HepG2 (cell line): ENCODE measurements around the gene MLXIPL. TPM values are rescaled to one million over a fixed set of nuclear protein-coding genes. Genes with fewer than 3 reads are reported as not detected.
A peak's percentile ranks its signal among the peaks of the same experiment; 100 is the strongest.
"Not testable (repeated sequence)": the region's sequence is repeated elsewhere in the genome, so short reads cannot be mapped to it uniquely, and the experiment has no call there.

ENCODE experiments used
- ATAC-seq: fragments of 200-7000 bp; cut with Tn5 transposase; 3 replicates; pipeline ENCODE4 v1.9.1; 2020; ENCODE audit warnings: mild to moderate bottlenecking, moderate library complexity
- BruUV-seq: library from RNA; stranded (reverse); fragments of 400-500 nt; replicated peaks from 2 replicates; lab custom pipeline; 2021; lab: Mats Ljungman, UMichigan
- CTCF ChIA-PET: fragments of 300-600 bp; formaldehyde crosslinking; extraction: SDS; loops from one replicate; lab custom pipeline; 2021; ENCODE audit warnings: low total read pairs, inconsistent platforms, low intra/inter-chr PET ratio; lab: Yijun Ruan, JAX
- POLR2A ChIA-PET: fragments of 350-600 bp; sonication (Branson Sonifier 250); formaldehyde crosslinking; loops from one replicate; lab custom pipeline; 2020; ENCODE audit warnings: antibody characterized with exemption, inconsistent platforms; lab: Yijun Ruan, JAX
- DNase-seq: peaks from one replicate; pipeline ENCODE4 v3.0.0-alpha.2; 2015; ENCODE audit warnings: low spot score
- FAIRE-seq: peaks from 3 replicates; lab custom pipeline; 2011; peaks lifted over from hg19 to GRCh38; lab: Jason Lieb, UNC
- H2AFZ ChIP-seq: one replicate; pipeline ENCODE4 v1.6.1; 2011; ENCODE audit warnings: low read length, inconsistent platforms
- H3K27ac ChIP-seq: fragments of 300-600 bp; 3 replicates; pipeline ENCODE4 v1.8.0; 2011; ENCODE audit warnings: mixed run types, mild to moderate bottlenecking, mixed read lengths, low read length, inconsistent platforms; ENCODE audit not compliant: insufficient read depth; ENCODE audit errors: extremely low read length
- H3K27me3 ChIP-seq, 2 experiments: fragments of 200-600 bp in 1 of 2; 2 replicates in 1 of 2; 3 replicates in 1 of 2; pipeline versions ENCODE4 v1.6.0 to v1.8.0; 2011; ENCODE audit warnings: low read length in 2 of 2, mild to moderate bottlenecking in 2 of 2, moderate library complexity in 2 of 2, inconsistent platforms in 1 of 2; ENCODE audit not compliant: insufficient read depth in 2 of 2, control insufficient read depth in 1 of 2
- H3K36me3 ChIP-seq, 2 experiments: fragments of 200-600 bp in 1 of 2; replicated peaks in 1 of 2; 2 replicates in 1 of 2; 3 replicates in 1 of 2; pipeline versions ENCODE4 v1.5.1 to v1.8.0; 2011; ENCODE audit warnings: low read length in 2 of 2, inconsistent platforms in 1 of 2; ENCODE audit not compliant: insufficient read depth in 2 of 2, control insufficient read depth in 1 of 2
- H3K4me1 ChIP-seq: 2 replicates; pipeline ENCODE4 v1.5.1; 2012; ENCODE audit warnings: low read length, inconsistent platforms; ENCODE audit not compliant: insufficient read depth
- H3K4me2 ChIP-seq: 2 replicates; pipeline ENCODE4 v1.6.0; 2011; ENCODE audit warnings: low read depth, low read length, inconsistent platforms
- H3K4me3 ChIP-seq, 3 experiments: fragments of 200-600 bp in 1 of 3; sonication (generic), shearing (Covaris generic) in 1 of 3; replicated peaks in 1 of 3; 2 replicates each; pipeline ENCODE4 v1.5.1; 2011 to 2016; ENCODE audit warnings: low read length in 3 of 3, inconsistent platforms in 2 of 3, low read depth in 2 of 3, mild to moderate bottlenecking in 2 of 3, control low read depth in 1 of 3, mixed read lengths in 1 of 3; ENCODE audit not compliant: insufficient read depth in 1 of 3
- H3K79me2 ChIP-seq: one replicate; pipeline ENCODE4 v1.6.1; 2011; ENCODE audit warnings: low read length, inconsistent platforms; ENCODE audit not compliant: insufficient read depth
- H3K9ac ChIP-seq: 2 replicates; pipeline ENCODE4 v1.6.0; 2011; ENCODE audit warnings: mild to moderate bottlenecking, low read depth, low read length, inconsistent platforms; ENCODE audit not compliant: insufficient read depth
- H3K9me3 ChIP-seq: 2 replicates; pipeline ENCODE4 v1.5.1; 2012; ENCODE audit warnings: mild to moderate bottlenecking, low read length
- H4K20me1 ChIP-seq: 2 replicates; pipeline ENCODE4 v1.6.0; 2011; ENCODE audit warnings: inconsistent platforms, mild to moderate bottlenecking, low read length, moderate library complexity; ENCODE audit not compliant: insufficient read depth
- ATAD3A ChIP-seq: sonication (generic); formaldehyde crosslinking; IDR thresholded peaks from 2 replicates; pipeline ENCODE4 v1.4.0; 2020; ENCODE audit warnings: missing genetic modification reagents
- CAMTA2 ChIP-seq: sonication (generic); formaldehyde crosslinking; IDR thresholded peaks from 2 replicates; pipeline ENCODE4 v1.4.0; 2020; ENCODE audit warnings: mild to moderate bottlenecking, missing genetic modification reagents, borderline replicate concordance
- PHF8 ChIP-seq: sonication (generic); formaldehyde crosslinking; IDR thresholded peaks from 2 replicates; pipeline ENCODE4 v1.5.0; 2020; ENCODE audit warnings: missing genetic modification reagents
- TBP ChIP-seq: sonication (generic); formaldehyde crosslinking; IDR thresholded peaks from 2 replicates; pipeline ENCODE4 v1.5.0; 2020; ENCODE audit warnings: missing genetic modification reagents
- U2AF2 ChIP-seq: fragments of 200-400 bp; formaldehyde crosslinking; IDR thresholded peaks from 2 replicates; pipeline ENCODE4 v1.6.1; 2017; ENCODE audit warnings: low read depth, mild to moderate bottlenecking, low read length
- ZNF121 ChIP-seq: sonication (generic); formaldehyde crosslinking; IDR thresholded peaks from 2 replicates; pipeline ENCODE4 v1.5.0; 2020; ENCODE audit warnings: mild to moderate bottlenecking, missing genetic modification reagents
- ZNF17 ChIP-seq: sonication (generic); formaldehyde crosslinking; IDR thresholded peaks from 2 replicates; pipeline ENCODE4 v1.5.0; 2020; ENCODE audit warnings: mild to moderate bottlenecking, missing genetic modification reagents
- ZNF607 ChIP-seq: sonication (generic); formaldehyde crosslinking; IDR thresholded peaks from 2 replicates; pipeline ENCODE4 v1.5.1; 2020; ENCODE audit warnings: missing genetic modification reagents, mild to moderate bottlenecking, borderline replicate concordance
- ZNF768 ChIP-seq: sonication (generic); formaldehyde crosslinking; IDR thresholded peaks from 2 replicates; pipeline ENCODE4 v1.4.0; 2020; ENCODE audit warnings: missing genetic modification reagents
- WGBS: methylation state at CpG from one replicate; pipeline ENCODE4 v1.1.6; 2017; ENCODE audit warnings: low lambda C conversion rate; 5-methylcytosine and 5-hydroxymethylcytosine counted together
- in situ Hi-C: cut with HindIII; loops from 2 replicates; pipeline ENCODE4 v1.10.0; 2017; ENCODE audit warnings: low pct_unique_long_range_greater_than_20kb; ENCODE audit not compliant: extremely low pct_ligation_motif_present
- intact Hi-C: fragments of 100-400 bp; cut with micrococcal nuclease; formaldehyde crosslinking; loops from one replicate; pipeline ENCODE4 v1.10.0; 2022; ENCODE audit not compliant: unreplicated experiment
- polyA plus RNA-seq, 8 experiments: library from polyadenylated mRNA; depleted of rRNA in 3 of 8; stranded (reverse) in 7 of 8; unstranded in 1 of 8; fragments of >200 nt; fragmentation: Illumina TruSeq in 4 of 8; extraction: Trizol in 4 of 8; gene quantifications; 2 replicates each; pipeline versions ENCODE4 v1.2.1 to v1.2.3, GENCODE V29; 2011 to 2016; ENCODE audit warnings: low read depth in 4 of 8, missing spikeins in 1 of 8, mixed read lengths in 1 of 8; ENCODE audit not compliant: insufficient read depth in 1 of 8
- total RNA-seq, 5 experiments: library from RNA; depleted of rRNA; stranded (reverse); fragments of >200 nt; fragmentation: Illumina TruSeq; extraction: Trizol; gene quantifications; 2 replicates each; pipeline ENCODE4 v1.2.3, GENCODE V29; 2016; ENCODE audit warnings: low read depth in 1 of 5
- TF ChIP-seq, protein P1 (sequence below): sonication (generic); formaldehyde crosslinking; IDR thresholded peaks from 2 replicates; pipeline ENCODE4 v1.4.0; 2020; ENCODE audit warnings: missing genetic modification reagents
- TF ChIP-seq, protein P2 (sequence below): sonication (generic); formaldehyde crosslinking; IDR thresholded peaks from 2 replicates; pipeline ENCODE4 v1.4.0; 2020; ENCODE audit warnings: mild to moderate bottlenecking, missing genetic modification reagents

Gene MLXIPL
- total and polyA plus RNA-seq, 2 of the 13 experiments (the other 11 are each of a cell fraction or from before 2014, with no cell fraction given) = 51.6 to 60.1 TPM

- peaks cover 27% of the 10 kb centered on the region for H3K79me2 ChIP-seq
- BruUV-seq = no TSS peak
These were observed 68.8 kb downstream of the MLXIPL start for GRCh38 chr7:73555411-73555982.

DNA sequence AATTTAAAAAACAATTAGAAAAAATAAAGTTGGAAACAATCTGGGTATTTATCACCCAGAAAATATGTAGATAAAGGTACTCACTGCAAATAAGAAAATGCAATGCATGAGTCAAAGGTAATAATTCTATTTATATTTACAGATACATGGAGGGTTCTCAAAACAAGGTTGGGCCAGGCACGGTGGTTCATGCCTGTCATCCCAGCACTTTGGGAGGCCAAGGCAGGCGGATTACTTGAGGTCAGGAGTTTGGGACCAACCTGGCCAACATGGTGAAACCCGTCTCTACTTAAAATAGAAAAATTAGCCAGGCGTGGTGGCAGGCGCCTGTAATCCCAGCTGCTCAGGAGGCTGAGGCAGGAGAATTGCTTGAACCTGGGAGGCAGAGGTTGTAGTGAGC lies 74.2 kb downstream of the MLXIPL start:
- CTCF ChIA-PET, H3K4me3 ChIP-seq, H3K27me3 ChIP-seq, intact Hi-C loops, in situ Hi-C loops, FAIRE-seq, H2AFZ ChIP-seq, H3K9ac ChIP-seq, H3K9me3 ChIP-seq, DNase-seq, H4K20me1 ChIP-seq, ATAC-seq, BruUV-seq, H3K27ac ChIP-seq, H3K4me2 ChIP-seq: not testable (repeated sequence)
- peaks cover 14% of the 10 kb centered on the region for H3K4me1 ChIP-seq
- H3K36me3 ChIP-seq = peaks cover 0 to 40% of the 10 kb centered on the region in 2 experiments; a peak in 4 of 5 replicates
- 89% methylated on average over 5 of the region's 5 CpGs for WGBS
- H3K79me2 ChIP-seq = peaks cover 16% of the 10 kb centered on the region
- POLR2A ChIA-PET = interaction anchor here (1.2 kb wide), 1 partner anchor 28 kb away, joined by 4 read pairs; the partner anchor contains the start of gene TBL2

More at GRCh38 chr7:73555411-73555982, 68.8 kb downstream of the MLXIPL start:
- H2AFZ ChIP-seq = no peak overlapping the region
- no peak for ATAC-seq
- CTCF ChIA-PET = no interaction called here
- H3K9me3 ChIP-seq = no peaks in the 10 kb centered on the region
- H3K27ac ChIP-seq = no peak overlapping the region
- 85% methylated on average over 6 of the region's 6 CpGs for WGBS
- peak overlapping the region; percentile 77 to 90 (median 86); a peak in 3 of 6 replicates for H3K4me3 ChIP-seq
- no peak for FAIRE-seq
- POLR2A ChIA-PET = no interaction called here
- H3K27me3 ChIP-seq = no peaks in the 10 kb centered on the region; a peak in 1 of 5 replicates
- intact Hi-C loops (loop anchor here (5.0 kb wide), 1 partner anchor 33 kb away; the partner anchor contains the start of gene BAZ1B), in situ Hi-C loops (no loop called here)
- H3K9ac ChIP-seq = peak overlapping the region; percentile 94; the same call in 1 of the 2 replicates
- peak overlapping the region; percentile 88 for H3K4me2 ChIP-seq
- no peak for DNase-seq
- H4K20me1 ChIP-seq = peaks cover 5% of the 10 kb centered on the region; the same call in 1 of the 2 replicates
- H3K4me1 ChIP-seq = peaks cover 45% of the 10 kb centered on the region
- TF ChIP-seq ZNF768 (CRISPR knock-in tag) = no peak
- no peak for TF ChIP-seq ATAD3A (CRISPR knock-in tag)
- no peak for TF ChIP-seq TBP (CRISPR knock-in tag)
- TF ChIP-seq ZNF17 (CRISPR knock-in tag) = no peak
- TF ChIP-seq PHF8 (CRISPR knock-in tag) = no peak
- TF ChIP-seq CAMTA2 (CRISPR knock-in tag) = no peak
- TF ChIP-seq, protein P1, sequence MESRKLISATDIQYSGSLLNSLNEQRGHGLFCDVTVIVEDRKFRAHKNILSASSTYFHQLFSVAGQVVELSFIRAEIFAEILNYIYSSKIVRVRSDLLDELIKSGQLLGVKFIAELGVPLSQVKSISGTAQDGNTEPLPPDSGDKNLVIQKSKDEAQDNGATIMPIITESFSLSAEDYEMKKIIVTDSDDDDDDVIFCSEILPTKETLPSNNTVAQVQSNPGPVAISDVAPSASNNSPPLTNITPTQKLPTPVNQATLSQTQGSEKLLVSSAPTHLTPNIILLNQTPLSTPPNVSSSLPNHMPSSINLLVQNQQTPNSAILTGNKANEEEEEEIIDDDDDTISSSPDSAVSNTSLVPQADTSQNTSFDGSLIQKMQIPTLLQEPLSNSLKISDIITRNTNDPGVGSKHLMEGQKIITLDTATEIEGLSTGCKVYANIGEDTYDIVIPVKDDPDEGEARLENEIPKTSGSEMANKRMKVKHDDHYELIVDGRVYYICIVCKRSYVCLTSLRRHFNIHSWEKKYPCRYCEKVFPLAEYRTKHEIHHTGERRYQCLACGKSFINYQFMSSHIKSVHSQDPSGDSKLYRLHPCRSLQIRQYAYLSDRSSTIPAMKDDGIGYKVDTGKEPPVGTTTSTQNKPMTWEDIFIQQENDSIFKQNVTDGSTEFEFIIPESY (CRISPR knock-in tag) = 0 out of 2 replicates have a peak, but pooled peaks have one; percentile 16
- TF ChIP-seq, protein P2, sequence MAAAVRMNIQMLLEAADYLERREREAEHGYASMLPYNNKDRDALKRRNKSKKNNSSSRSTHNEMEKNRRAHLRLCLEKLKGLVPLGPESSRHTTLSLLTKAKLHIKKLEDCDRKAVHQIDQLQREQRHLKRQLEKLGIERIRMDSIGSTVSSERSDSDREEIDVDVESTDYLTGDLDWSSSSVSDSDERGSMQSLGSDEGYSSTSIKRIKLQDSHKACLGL (CRISPR knock-in tag) = no peak
- TF ChIP-seq ZNF121 (CRISPR knock-in tag) = peak; percentile 87
- no peak for TF ChIP-seq U2AF2
- TF ChIP-seq ZNF607 (CRISPR knock-in tag) = no peak
- H3K36me3 ChIP-seq = peaks cover 0 to 15% of the 10 kb centered on the region in 2 experiments; a peak in 3 of 5 replicates
